ENCODE measurements around the gene KRT15.

Gene KRT15

DNA sequence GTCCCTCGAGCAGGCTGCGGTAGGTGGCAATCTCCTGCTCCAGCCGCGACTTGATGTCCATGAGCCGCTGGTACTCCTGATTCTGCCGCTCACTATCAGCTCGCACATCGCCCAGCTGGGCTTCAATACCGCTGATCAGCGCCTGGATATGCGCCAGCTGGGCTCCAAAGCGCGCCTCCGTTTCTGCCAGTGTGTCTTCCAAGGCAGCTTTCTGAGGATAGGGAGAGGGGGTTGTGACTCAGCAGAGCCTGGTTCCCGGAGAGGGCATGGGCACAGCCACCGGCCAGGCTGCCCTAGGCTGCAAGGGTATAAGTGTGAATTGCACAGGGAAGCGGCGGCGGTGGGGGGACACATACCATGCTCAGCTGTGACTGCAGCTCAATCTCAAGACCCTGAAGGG is 5.1 kb upstream of the KRT15 start:
- DNase-seq (ENCODE audit: low read depth), result no peak

DNA sequence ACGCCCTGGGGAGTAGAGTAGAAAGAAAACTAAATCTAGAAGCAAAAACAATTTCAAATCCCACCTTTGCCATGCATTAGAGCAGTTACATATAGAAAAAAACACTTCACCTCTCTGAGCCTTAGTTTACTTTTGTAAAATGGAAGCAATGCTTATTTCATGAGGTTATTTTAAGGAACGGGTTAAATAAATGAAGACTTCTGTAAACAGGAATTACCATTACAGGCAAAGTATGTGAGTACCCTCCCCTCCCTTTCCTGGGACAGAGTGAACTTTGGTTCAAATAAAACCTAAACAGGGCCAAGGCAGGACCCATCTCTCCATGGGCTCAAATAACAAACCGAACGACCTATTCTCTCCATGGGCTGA is 4.5 kb upstream of the KRT15 start:
- no peak for DNase-seq (ENCODE audit: low read depth)

DNA sequence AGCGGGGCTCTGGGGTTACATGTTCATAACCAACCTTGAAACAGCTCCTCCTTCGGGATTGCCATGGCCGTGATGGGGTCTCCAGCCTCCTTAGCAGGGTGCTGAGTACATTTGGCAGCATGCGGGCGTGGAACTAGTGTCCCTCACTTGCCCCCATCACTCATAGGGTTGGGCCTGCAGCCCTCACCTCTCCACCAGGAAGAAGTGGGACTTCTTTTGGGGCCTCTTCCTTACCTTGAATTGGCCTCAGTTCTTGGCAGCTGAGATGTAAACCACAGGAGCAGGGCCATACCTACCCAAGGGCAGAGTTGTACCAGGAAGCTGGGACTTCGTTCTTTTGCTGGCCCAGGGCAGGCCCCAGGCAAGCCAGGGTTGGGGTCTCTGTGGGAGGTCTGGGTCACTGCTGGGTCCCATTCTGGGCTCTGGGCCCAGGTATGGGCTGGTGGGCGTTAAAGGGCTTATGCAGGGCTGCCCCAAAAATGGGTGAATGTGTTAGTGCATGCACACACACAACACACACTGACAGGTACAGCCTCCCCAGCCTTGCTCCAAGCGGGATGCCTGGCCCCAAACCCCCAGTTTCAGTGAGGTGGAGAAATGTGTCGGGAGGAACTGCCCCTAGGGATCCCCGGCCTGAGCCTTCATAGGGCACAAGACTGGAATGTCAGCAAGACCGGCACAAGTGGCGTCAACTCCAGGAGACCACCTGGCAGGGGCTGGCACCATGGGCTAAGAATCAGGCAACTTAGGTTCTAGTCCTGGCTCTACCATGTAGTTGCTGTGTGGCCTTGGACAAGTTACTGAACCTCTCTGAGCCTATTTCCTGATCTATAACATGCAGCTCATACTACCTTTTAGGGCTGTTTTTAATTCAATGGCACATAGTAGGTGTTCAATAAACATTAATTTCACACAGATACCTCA is 3.9 kb upstream of the KRT15 start:
- DNase-seq (ENCODE audit: low read depth), result no peak

DNA sequence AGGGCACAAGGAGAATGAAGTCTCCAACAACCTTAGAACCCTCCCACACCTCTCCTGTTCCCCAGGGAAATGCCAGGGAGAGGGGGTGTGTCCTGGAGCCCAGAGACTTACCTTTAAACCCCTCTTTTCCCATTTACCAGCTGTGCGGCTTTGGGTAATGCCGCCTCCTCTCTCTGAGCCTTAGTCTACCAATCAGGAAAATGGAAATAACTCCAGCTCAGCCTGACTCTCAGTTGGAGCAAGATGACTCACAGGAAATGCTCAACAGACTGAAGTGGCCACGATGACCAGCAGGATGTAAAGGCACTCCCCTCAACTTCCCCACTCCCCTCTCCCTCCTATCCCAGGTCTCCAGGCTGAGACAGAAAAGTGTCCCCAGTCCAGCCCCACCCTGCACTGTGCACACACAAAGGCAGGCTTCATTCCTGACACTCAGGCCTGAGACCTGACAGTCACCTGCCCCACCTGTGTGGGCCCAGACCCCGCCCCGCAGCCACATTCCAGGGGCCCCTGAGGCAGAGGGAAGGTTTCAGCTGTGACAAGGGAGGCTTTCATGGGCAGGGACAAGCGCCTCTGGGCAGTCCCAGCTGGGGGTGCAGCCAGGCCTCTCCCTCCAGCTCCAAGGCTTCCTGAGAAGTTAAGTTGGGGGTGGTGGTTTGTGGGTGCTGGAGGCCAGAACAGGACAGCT is 3.0 kb upstream of the KRT15 start:
- no peak for DNase-seq (ENCODE audit: low read depth)

DNA sequence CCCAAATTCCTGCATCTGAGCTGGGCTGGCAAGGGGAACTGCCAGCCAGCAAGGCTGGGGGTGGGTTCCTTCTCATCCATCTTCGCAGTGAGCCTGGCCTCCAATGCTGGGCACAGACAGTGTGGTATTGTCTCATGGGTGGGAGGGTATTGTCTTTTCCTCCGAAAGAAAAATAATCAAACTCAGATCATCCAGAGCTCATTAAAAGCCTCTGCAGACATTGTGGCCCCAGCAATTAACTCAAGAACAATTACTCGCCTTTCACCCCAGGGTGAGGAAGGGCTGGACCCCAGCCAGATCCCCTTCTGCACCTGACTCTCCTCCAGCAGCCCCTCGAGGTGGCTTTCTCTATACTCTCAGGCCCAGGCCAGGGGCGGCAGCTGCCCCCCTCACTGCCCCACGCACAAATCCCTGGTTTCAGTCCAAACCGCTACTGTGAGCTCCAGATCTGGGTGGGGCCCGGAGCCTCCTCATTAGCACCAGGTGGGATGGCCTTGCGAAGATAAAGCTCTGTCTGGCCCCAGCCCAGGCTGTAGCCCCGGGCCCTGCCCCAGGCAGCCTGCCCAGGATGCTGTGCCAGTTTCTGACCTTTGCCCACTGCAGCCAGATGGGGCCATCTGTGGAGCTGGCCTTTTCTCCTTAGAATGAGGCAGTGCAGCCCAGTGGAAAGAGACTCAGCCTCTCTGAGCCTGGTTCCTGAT is 2.3 kb upstream of the KRT15 start:
- DNase-seq (ENCODE audit: low read depth), result no peak

GRCh38 chr17:41519501-41520224 is 973 bp upstream of the KRT15 start:
- DNase-seq (ENCODE audit: low read depth), result no peak

DNA sequence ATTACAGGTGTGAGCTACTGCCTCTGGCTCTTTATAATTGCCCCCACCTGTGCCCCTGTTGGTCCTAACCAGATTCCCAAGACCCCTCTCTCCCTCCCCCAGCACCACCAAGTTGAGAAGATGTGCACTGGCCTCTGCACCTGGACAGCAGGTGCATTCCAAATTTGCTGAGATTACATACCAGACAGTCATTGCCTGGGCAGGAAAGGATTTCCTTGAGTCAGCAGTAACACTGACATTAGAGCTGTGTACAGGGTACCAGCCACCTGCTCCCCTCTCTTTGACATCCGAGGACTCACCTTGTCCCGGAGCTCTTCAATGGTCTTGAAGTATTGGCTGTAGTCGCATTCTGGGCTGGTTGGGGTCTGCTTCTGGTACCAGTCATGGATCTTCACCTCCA is 659 bp downstream of the KRT15 start:
- DNase-seq (ENCODE audit: low read depth), result no peak

DNA sequence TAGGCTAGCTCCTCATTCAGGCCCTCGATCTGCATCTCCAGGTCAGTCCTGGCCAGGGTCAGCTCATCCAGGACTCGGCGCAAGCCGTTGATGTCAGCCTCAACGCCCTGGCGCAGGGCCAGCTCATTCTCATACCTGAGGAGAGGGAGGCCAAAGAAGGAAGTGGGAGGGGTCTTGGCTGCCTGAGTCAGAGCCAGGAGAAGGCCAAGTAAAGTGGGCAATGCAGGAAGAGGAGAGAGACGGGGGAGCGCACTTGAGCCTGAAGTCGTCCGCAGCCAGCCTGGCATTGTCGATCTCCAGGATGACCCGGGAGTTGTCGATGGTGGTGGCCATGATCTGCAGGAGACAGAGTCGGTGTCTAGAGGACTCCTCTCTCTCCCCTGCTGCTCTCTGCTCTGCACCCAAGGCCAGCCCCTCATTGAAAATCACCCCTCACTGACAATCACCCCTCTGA is 1.8 kb downstream of the KRT15 start:
- no peak for DNase-seq (ENCODE audit: low read depth)

GRCh38 chr17:41516147-41516829 is 2.4 kb downstream of the KRT15 start:
- no peak for DNase-seq (ENCODE audit: low read depth)

GRCh38 chr17:41513168-41513547 is 5.5 kb downstream of the KRT15 start:
- no peak for DNase-seq (ENCODE audit: low read depth)

- DNase-seq (ENCODE audit: low read depth), result no peak
Measured at GRCh38 chr17:41512546-41513167, 6.0 kb downstream of the KRT15 start.

DNA sequence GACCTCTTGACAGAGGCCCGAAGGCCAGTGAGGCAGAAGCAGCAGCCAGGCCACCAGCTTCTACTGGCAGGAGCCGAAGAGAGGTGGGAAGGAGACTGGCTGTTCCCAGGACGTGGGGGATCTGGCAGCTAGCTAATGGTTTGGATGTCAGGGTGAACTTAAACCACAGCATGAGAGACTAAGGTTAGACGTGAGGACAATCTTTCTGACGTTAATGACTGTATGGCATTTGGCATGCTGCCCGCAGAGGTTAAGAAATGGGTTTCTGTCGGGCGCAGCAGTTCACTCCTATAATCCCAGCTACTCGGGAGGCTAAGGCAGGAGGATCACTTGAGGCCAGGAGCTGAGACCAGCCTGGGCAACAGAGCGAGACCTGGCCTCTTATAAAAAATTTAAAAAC is 7.0 kb downstream of the KRT15 start:
- no peak for DNase-seq (ENCODE audit: low read depth)

DNA sequence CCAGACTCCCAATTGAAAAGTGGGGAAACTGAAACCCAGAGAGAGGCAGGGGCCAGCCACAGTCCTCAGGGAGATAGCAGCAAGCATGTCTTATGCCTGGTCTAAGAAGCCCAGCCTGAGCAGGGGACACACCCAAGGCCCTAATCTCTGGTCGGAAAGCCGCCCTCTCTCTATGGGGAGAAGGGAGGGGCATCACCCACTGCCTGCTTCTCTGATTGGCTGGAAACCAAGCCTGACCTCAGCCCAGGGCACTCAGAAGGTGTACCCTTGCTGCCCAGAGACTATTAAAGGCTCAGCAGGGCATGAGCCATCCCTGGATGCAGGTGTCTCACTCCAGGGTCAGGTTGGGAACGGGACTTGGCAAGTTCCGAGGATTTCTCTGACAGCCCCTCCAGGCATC is 7.6 kb downstream of the KRT15 start:
- no peak for DNase-seq (ENCODE audit: low read depth)

- no peak for DNase-seq (ENCODE audit: low read depth)
Measured at GRCh38 chr17:41510251-41511065, 8.2 kb downstream of the KRT15 start.

DNA sequence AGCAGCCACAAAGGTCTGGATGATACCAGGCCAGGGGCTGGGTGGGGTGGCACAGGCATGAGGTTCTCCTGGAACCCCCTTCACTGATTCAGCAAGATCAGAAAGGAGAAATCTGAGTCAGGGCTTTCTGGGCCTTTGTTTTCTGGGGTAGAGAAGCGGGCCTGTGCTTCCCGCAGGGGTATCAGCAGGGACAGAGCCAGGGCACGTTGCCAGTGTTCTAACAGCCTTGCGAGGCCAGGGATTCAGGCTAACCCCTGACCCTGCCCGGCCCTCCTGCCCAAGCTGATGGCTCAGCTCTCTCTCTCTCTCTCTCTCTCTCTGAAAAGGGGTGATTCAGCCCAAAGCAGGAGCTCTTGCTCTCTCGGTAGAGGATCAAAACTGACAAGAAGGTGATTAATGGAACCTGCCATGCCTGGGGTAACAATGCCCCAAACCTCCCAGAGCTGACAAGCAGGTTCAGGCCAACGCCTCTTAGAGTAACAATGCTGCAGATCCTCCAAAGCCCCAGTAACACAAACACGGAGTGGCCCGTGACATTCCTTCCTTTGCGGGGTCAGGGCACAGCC is 11.3 kb downstream of the KRT15 start:
- no peak for DNase-seq (ENCODE audit: low read depth)

- no peak for DNase-seq (ENCODE audit: low read depth)
Measured at GRCh38 chr17:41505809-41506767, 12.6 kb downstream of the KRT15 start.

- DNase-seq (ENCODE audit: low read depth), result no peak
Measured at GRCh38 chr17:41505007-41505808, 13.5 kb downstream of the KRT15 start, which contains the start of gene KRT13. TSS of gene KRT13 (minus strand) at chr17:41505612. CDS start at chr17:41505550, 62 bp downstream.
